Measurements from ENCODE around the gene GABRR3. TPM values are rescaled to one million over a fixed set of nuclear protein-coding genes. Genes with fewer than 3 reads are reported as not detected.

Gene GABRR3
- total RNA-seq, 4 donors from 2014 or later: not detected

DNA sequence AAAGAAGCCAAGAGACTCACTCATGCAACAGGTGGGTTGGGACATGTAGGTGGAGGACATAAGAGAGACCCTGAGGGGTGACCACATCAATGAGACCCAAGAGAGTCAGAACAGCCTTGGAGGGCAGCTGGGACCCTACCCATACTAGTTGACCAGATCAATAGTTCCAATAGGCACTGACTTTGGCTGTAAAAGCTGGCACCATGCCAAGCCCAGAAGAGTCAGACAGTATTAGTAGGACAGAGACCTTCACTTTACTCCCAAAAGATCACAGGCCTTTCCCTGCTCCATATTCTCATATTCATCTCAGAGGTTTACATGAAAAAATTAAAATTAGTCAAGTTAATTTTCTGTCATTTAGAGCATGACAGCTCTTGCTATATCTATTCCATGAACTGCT is 20.9 kb upstream of the GABRR3 start:
- Histone ChIP-seq H3K4me1 (no peaks in the 10 kb centered on the region), H3K27ac (replicated peaks in 1 of 4) (no peak overlapping the region), H3K4me3 (no peak overlapping the region), H3K36me3 (no peaks in the 10 kb centered on the region), H3K27me3 (no peaks in the 10 kb centered on the region), H3K9me3 (no peaks in the 10 kb centered on the region)
- intact Hi-C loops (cut with DNase I): no loop called here
- TF ChIP-seq EP300 (IDR thresholded peaks at IDR 0.05): no peak
- TF ChIP-seq POLR2A (IDR thresholded peaks at IDR 0.05; ENCODE audit: low read depth): no peak
- TF ChIP-seq, protein P1, sequence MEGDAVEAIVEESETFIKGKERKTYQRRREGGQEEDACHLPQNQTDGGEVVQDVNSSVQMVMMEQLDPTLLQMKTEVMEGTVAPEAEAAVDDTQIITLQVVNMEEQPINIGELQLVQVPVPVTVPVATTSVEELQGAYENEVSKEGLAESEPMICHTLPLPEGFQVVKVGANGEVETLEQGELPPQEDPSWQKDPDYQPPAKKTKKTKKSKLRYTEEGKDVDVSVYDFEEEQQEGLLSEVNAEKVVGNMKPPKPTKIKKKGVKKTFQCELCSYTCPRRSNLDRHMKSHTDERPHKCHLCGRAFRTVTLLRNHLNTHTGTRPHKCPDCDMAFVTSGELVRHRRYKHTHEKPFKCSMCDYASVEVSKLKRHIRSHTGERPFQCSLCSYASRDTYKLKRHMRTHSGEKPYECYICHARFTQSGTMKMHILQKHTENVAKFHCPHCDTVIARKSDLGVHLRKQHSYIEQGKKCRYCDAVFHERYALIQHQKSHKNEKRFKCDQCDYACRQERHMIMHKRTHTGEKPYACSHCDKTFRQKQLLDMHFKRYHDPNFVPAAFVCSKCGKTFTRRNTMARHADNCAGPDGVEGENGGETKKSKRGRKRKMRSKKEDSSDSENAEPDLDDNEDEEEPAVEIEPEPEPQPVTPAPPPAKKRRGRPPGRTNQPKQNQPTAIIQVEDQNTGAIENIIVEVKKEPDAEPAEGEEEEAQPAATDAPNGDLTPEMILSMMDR (IDR thresholded peaks at IDR 0.05): no peak
- no peak for TF ChIP-seq POLR2AphosphoS5 (IDR thresholded peaks at IDR 0.05)
- no peak for DNase-seq (ENCODE audit: extremely low spot score)

DNA sequence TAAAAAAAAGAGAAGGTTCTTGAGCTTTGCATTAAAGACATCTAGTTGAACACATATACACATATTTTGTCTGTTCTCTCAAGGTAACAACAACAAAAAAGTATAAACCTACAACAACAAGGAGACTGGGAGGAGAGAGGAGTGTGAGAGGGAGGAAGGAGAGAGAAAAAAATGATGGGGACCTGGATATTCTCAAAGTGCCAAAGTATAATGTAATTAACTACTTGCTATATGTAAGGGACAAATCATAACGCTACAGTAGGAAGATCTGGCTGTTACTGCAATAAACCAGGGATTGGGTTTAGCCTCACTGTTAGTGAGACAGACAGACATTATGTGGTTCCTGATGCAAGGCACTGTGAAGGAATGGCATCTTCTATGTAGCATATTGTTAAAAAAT is 14.2 kb upstream of the GABRR3 start:
- TF ChIP-seq EP300 (IDR thresholded peaks at IDR 0.05): no peak
- no peak for TF ChIP-seq POLR2AphosphoS5 (IDR thresholded peaks at IDR 0.05)
- TF ChIP-seq POLR2A (IDR thresholded peaks at IDR 0.05; ENCODE audit: low read depth): no peak
- TF ChIP-seq, protein P1 (IDR thresholded peaks at IDR 0.05): no peak
- Histone ChIP-seq H3K36me3 (no peaks in the 10 kb centered on the region), H3K27me3 (no peaks in the 10 kb centered on the region), H3K27ac (replicated peaks in 1 of 4) (no peak overlapping the region), H3K4me1 (no peaks in the 10 kb centered on the region), H3K9me3 (no peaks in the 10 kb centered on the region), H3K4me3 (no peak overlapping the region)
- 59% methylated on average over 1 of the region's 1 CpG for WGBS
- intact Hi-C loops (cut with DNase I): no loop called here
- no peak for DNase-seq (ENCODE audit: extremely low spot score)

DNA sequence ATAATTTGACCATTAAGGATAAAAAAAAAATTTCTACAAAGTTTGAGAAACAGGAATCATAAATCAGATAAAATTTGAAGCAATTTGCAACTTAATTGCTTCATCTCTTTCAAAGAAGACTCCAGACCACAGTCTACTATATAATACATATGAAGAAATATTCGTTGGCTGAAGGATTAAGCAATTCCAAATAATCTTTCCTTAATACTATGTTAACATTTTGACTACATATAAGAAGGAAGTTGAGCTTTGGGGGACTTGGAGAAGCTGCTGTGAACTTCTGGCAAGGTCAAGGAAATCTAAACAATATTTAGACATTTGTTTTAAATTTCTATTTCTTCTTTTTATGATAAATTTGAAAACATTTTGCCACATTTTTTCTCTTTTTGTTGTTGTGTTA is 13.5 kb upstream of the GABRR3 start:
- H3K36me3 ChIP-seq: no peaks in the 10 kb centered on the region
- H3K27ac ChIP-seq (replicated peaks in 1 of 4): no peak overlapping the region
- no peak overlapping the region for H3K4me3 ChIP-seq
- 12% methylated on average over 1 of the region's 1 CpG for WGBS
- H3K9me3 ChIP-seq: no peaks in the 10 kb centered on the region
- H3K4me1 ChIP-seq: no peaks in the 10 kb centered on the region
- DNase-seq (ENCODE audit: extremely low spot score): no peak
- H3K27me3 ChIP-seq: no peaks in the 10 kb centered on the region
- TF ChIP-seq POLR2A (IDR thresholded peaks at IDR 0.05; ENCODE audit: low read depth): no peak
- TF ChIP-seq POLR2AphosphoS5 (IDR thresholded peaks at IDR 0.05): no peak
- TF ChIP-seq EP300 (IDR thresholded peaks at IDR 0.05): no peak
- TF ChIP-seq, protein P1 (IDR thresholded peaks at IDR 0.05): no peak
- intact Hi-C loops (cut with DNase I): no loop called here

DNA sequence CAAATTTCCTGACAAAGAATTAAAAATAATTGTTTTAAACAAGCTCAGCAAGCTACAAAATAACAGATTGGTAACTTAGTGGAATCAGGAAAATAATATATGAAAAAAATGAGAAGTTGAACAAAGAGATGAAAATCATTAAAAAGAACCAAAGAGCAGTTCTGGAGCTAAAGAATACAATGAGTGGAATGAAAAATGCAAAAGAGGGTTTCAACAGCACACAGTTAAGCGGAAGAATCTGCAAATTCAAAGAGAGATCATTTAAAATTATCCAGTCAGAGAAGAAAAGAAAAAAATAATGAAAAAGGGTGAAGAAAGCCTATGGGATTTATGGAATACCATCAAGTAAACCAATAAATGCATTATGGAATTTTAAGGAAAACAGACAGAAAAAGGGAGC is 6.2 kb upstream of the GABRR3 start:
- peaks cover 0 to 9% (median 0%) of the 10 kb centered on the region in 4 donors for H3K27me3 ChIP-seq
- TF ChIP-seq POLR2AphosphoS5 (IDR thresholded peaks at IDR 0.05): no peak
- TF ChIP-seq, protein P1 (IDR thresholded peaks at IDR 0.05): no peak
- no peak for TF ChIP-seq EP300 (IDR thresholded peaks at IDR 0.05)
- TF ChIP-seq POLR2A (IDR thresholded peaks at IDR 0.05; ENCODE audit: low read depth): no peak
- no peak for DNase-seq (ENCODE audit: extremely low spot score)
- no peaks in the 10 kb centered on the region for H3K36me3 ChIP-seq
- H3K4me1 ChIP-seq: peaks cover 0 to 4% (median 0%) of the 10 kb centered on the region in 4 donors
- H3K27ac ChIP-seq (replicated peaks in 1 of 4): no peak overlapping the region
- H3K4me3 ChIP-seq: no peak overlapping the region
- intact Hi-C loops (cut with DNase I): loop anchor here (2.0 kb wide), 1 partner anchor 287 kb away; no protein-coding TSS in a partner anchor
- peaks cover 0 to 8% (median 6%) of the 10 kb centered on the region in 4 donors for H3K9me3 ChIP-seq
- 88% methylated on average over 1 of the region's 1 CpG for WGBS

Measured in esophagus muscularis mucosa (tissue), 4 donors.